Measurements from ENCODE around the gene PITRM1.

The PITRM1 gene

GRCh38 chr10:3148994-3149393, 23.6 kb downstream of the PITRM1 start:
- Histone ChIP-seq H4K8ac (ENCODE audit: low read depth, low read length) (no peak overlapping the region), H3K79me1 (ENCODE audit: low read depth, low read length) (no peaks in the 10 kb centered on the region), H3K18ac (ENCODE audit: low read length) (no peak overlapping the region), H3K27ac (replicated peaks; ENCODE audit: low read length) (no peak overlapping the region), H3K36me3 (replicated peaks in 1 of 2; ENCODE audit: control insufficient read depth in 2 of 2, insufficient read depth in 2 of 2, low read length in 2 of 2) (peaks cover 22 to 96% of the 10 kb centered on the region in 2 donors), H3K9ac (ENCODE audit: low read depth, low read length, poor library complexity) (no peak overlapping the region), H4K91ac (ENCODE audit: low read depth, low read length, poor library complexity) (no peak overlapping the region), H3K4me3 (ENCODE audit: low read length in 2 of 2) (no peak overlapping the region), H3K27me3 (ENCODE audit: control insufficient read depth in 3 of 3, insufficient read depth in 3 of 3, low read depth in 1 of 3, low read length in 3 of 3) (no peaks in the 10 kb centered on the region), H3K4me2 (ENCODE audit: insufficient read depth, low read length, poor library complexity, severe bottlenecking) (no peak overlapping the region), H2BK120ac (ENCODE audit: low read depth, low read length) (no peak overlapping the region), H2BK12ac (ENCODE audit: low read length) (no peak overlapping the region), H2AK5ac (ENCODE audit: low read depth, low read length) (no peak overlapping the region), H3K14ac (ENCODE audit: low read length) (no peak overlapping the region), H2BK15ac (ENCODE audit: low read length) (no peak overlapping the region), H2BK5ac (ENCODE audit: low read length) (no peak overlapping the region), H2AFZ (ENCODE audit: low read length) (no peak overlapping the region), H3K4me1 (ENCODE audit: control insufficient read depth in 2 of 2, insufficient read depth in 1 of 2, low read depth in 1 of 2, low read length in 2 of 2) (no peaks in the 10 kb centered on the region), H3K23ac (ENCODE audit: low read depth, low read length, poor library complexity) (no peak overlapping the region), H3K4ac (ENCODE audit: low read length) (no peak overlapping the region), H3K9me3 (replicated peaks in 1 of 2; ENCODE audit: control insufficient read depth in 2 of 2, insufficient read depth in 1 of 2, low read depth in 1 of 2, low read length in 2 of 2) (no peaks in the 10 kb centered on the region)
- no peak for DNase-seq (ENCODE audit: low spot score)
- no CpG with 5 or more reads among the region's 9 CpGs for WGBS, 2 donors (ENCODE audit: extremely low coverage in 2 of 2, insufficient read length in 2 of 2, insufficient replicate concordance in 1 of 2)

GRCh38 chr10:3148041-3148440, 24.5 kb downstream of the PITRM1 start:
- no peak for DNase-seq (ENCODE audit: low spot score)
- Histone ChIP-seq H2BK15ac (ENCODE audit: low read length) (no peak overlapping the region), H3K4ac (ENCODE audit: low read length) (no peak overlapping the region), H3K79me1 (ENCODE audit: low read depth, low read length) (no peaks in the 10 kb centered on the region), H3K27me3 (ENCODE audit: control insufficient read depth in 3 of 3, insufficient read depth in 3 of 3, low read depth in 1 of 3, low read length in 3 of 3) (no peaks in the 10 kb centered on the region), H3K36me3 (replicated peaks in 1 of 2; ENCODE audit: control insufficient read depth in 2 of 2, insufficient read depth in 2 of 2, low read length in 2 of 2) (peaks cover 26 to 97% of the 10 kb centered on the region in 2 donors), H3K14ac (ENCODE audit: low read length) (no peak overlapping the region), H3K9me3 (replicated peaks in 1 of 2; ENCODE audit: control insufficient read depth in 2 of 2, insufficient read depth in 1 of 2, low read depth in 1 of 2, low read length in 2 of 2) (no peaks in the 10 kb centered on the region), H3K9ac (ENCODE audit: low read depth, low read length, poor library complexity) (no peak overlapping the region), H3K4me1 (ENCODE audit: control insufficient read depth in 2 of 2, insufficient read depth in 1 of 2, low read depth in 1 of 2, low read length in 2 of 2) (no peaks in the 10 kb centered on the region), H3K27ac (replicated peaks; ENCODE audit: low read length) (no peak overlapping the region), H3K4me3 (ENCODE audit: low read length in 2 of 2) (no peak overlapping the region), H2BK5ac (ENCODE audit: low read length) (no peak overlapping the region), H4K8ac (ENCODE audit: low read depth, low read length) (no peak overlapping the region), H3K23ac (ENCODE audit: low read depth, low read length, poor library complexity) (no peak overlapping the region), H3K4me2 (ENCODE audit: insufficient read depth, low read length, poor library complexity, severe bottlenecking) (no peak overlapping the region), H2AK5ac (ENCODE audit: low read depth, low read length) (no peak overlapping the region), H3K18ac (ENCODE audit: low read length) (no peak overlapping the region), H2AFZ (ENCODE audit: low read length) (no peak overlapping the region), H4K91ac (ENCODE audit: low read depth, low read length, poor library complexity) (no peak overlapping the region), H2BK12ac (ENCODE audit: low read length) (no peak overlapping the region), H2BK120ac (ENCODE audit: low read depth, low read length) (no peak overlapping the region)
- WGBS, 2 donors (ENCODE audit: extremely low coverage in 2 of 2, insufficient read length in 2 of 2, insufficient replicate concordance in 1 of 2), result no CpG with 5 or more reads among the region's 17 CpGs

GRCh38 chr10:3147117-3147820, 25.3 kb downstream of the PITRM1 start:
- Histone ChIP-seq H3K4me1 (ENCODE audit: control insufficient read depth in 2 of 2, insufficient read depth in 1 of 2, low read depth in 1 of 2, low read length in 2 of 2) (no peaks in the 10 kb centered on the region), H4K91ac (ENCODE audit: low read depth, low read length, poor library complexity) (no peak overlapping the region), H3K4ac (ENCODE audit: low read length) (no peak overlapping the region), H2BK5ac (ENCODE audit: low read length) (no peak overlapping the region), H2BK15ac (ENCODE audit: low read length) (no peak overlapping the region), H3K18ac (ENCODE audit: low read length) (no peak overlapping the region), H2BK12ac (ENCODE audit: low read length) (no peak overlapping the region), H2BK120ac (ENCODE audit: low read depth, low read length) (no peak overlapping the region), H3K27ac (replicated peaks; ENCODE audit: low read length) (no peak overlapping the region), H3K27me3 (ENCODE audit: control insufficient read depth in 3 of 3, insufficient read depth in 3 of 3, low read depth in 1 of 3, low read length in 3 of 3) (no peaks in the 10 kb centered on the region), H3K9ac (ENCODE audit: low read depth, low read length, poor library complexity) (no peak overlapping the region), H3K79me1 (ENCODE audit: low read depth, low read length) (no peaks in the 10 kb centered on the region), H3K4me3 (ENCODE audit: low read length in 2 of 2) (no peak overlapping the region), H3K36me3 (replicated peaks in 1 of 2; ENCODE audit: control insufficient read depth in 2 of 2, insufficient read depth in 2 of 2, low read length in 2 of 2) (peaks cover 26 to 97% of the 10 kb centered on the region in 2 donors), H3K9me3 (replicated peaks in 1 of 2; ENCODE audit: control insufficient read depth in 2 of 2, insufficient read depth in 1 of 2, low read depth in 1 of 2, low read length in 2 of 2) (no peaks in the 10 kb centered on the region), H2AK5ac (ENCODE audit: low read depth, low read length) (no peak overlapping the region), H4K8ac (ENCODE audit: low read depth, low read length) (no peak overlapping the region), H3K23ac (ENCODE audit: low read depth, low read length, poor library complexity) (no peak overlapping the region), H3K14ac (ENCODE audit: low read length) (no peak overlapping the region), H3K4me2 (ENCODE audit: insufficient read depth, low read length, poor library complexity, severe bottlenecking) (no peak overlapping the region), H2AFZ (ENCODE audit: low read length) (no peak overlapping the region)
- WGBS, 2 donors (ENCODE audit: extremely low coverage in 2 of 2, insufficient read length in 2 of 2, insufficient replicate concordance in 1 of 2), result no CpG with 5 or more reads among the region's 17 CpGs
- DNase-seq (ENCODE audit: low spot score), result no peak

GRCh38 chr10:3146289-3146688, 26.3 kb downstream of the PITRM1 start:
- no peak overlapping the region for H2AFZ ChIP-seq (ENCODE audit: low read length)
- H2AK5ac ChIP-seq (ENCODE audit: low read depth, low read length), result no peak overlapping the region
- H3K4me1 ChIP-seq (ENCODE audit: control insufficient read depth in 2 of 2, insufficient read depth in 1 of 2, low read depth in 1 of 2, low read length in 2 of 2), result no peaks in the 10 kb centered on the region
- no peaks in the 10 kb centered on the region for H3K9me3 ChIP-seq (replicated peaks in 1 of 2; ENCODE audit: control insufficient read depth in 2 of 2, insufficient read depth in 1 of 2, low read depth in 1 of 2, low read length in 2 of 2)
- no peak overlapping the region for H4K8ac ChIP-seq (ENCODE audit: low read depth, low read length)
- H2BK15ac ChIP-seq (ENCODE audit: low read length), result no peak overlapping the region
- no peak overlapping the region for H3K27ac ChIP-seq (replicated peaks; ENCODE audit: low read length)
- H3K14ac ChIP-seq (ENCODE audit: low read length), result no peak overlapping the region
- H3K36me3 ChIP-seq (replicated peaks in 1 of 2; ENCODE audit: control insufficient read depth in 2 of 2, insufficient read depth in 2 of 2, low read length in 2 of 2), result peaks cover 28 to 99% of the 10 kb centered on the region in 2 donors
- no peaks in the 10 kb centered on the region for H3K79me1 ChIP-seq (ENCODE audit: low read depth, low read length)
- H2BK120ac ChIP-seq (ENCODE audit: low read depth, low read length), result no peak overlapping the region
- no peak overlapping the region for H2BK12ac ChIP-seq (ENCODE audit: low read length)
- no peak overlapping the region for H3K23ac ChIP-seq (ENCODE audit: low read depth, low read length, poor library complexity)
- no peak for DNase-seq (ENCODE audit: low spot score)
- H3K4me2 ChIP-seq (ENCODE audit: insufficient read depth, low read length, poor library complexity, severe bottlenecking), result no peak overlapping the region
- WGBS, 2 donors (ENCODE audit: extremely low coverage in 2 of 2, insufficient read length in 2 of 2, insufficient replicate concordance in 1 of 2), result no CpG with 5 or more reads among the region's 8 CpGs
- no peak overlapping the region for H3K18ac ChIP-seq (ENCODE audit: low read length)
- no peak overlapping the region for H3K4ac ChIP-seq (ENCODE audit: low read length)
- H2BK5ac ChIP-seq (ENCODE audit: low read length), result no peak overlapping the region
- no peak overlapping the region for H3K9ac ChIP-seq (ENCODE audit: low read depth, low read length, poor library complexity)
- H4K91ac ChIP-seq (ENCODE audit: low read depth, low read length, poor library complexity), result no peak overlapping the region
- no peak overlapping the region for H3K4me3 ChIP-seq (ENCODE audit: low read length in 2 of 2)
- no peaks in the 10 kb centered on the region for H3K27me3 ChIP-seq (ENCODE audit: control insufficient read depth in 3 of 3, insufficient read depth in 3 of 3, low read depth in 1 of 3, low read length in 3 of 3)

Data from neuronal stem cell (in vitro differentiated cells).